Left ventricle myocardium inferior (tissue), 1 donor: ENCODE results near the gene GJA4. TPM values are rescaled to one million over a fixed set of nuclear protein-coding genes. Genes with fewer than 3 reads are reported as not detected.

ENCODE experiments used
- DNase-seq: peaks from one replicate; pipeline ENCODE4 v3.0.0-alpha.2; 2020
- H3K27ac ChIP-seq: fragments of 200-600 bp; replicated peaks from 2 replicates; pipeline ENCODE4 v1.8.0; 2021
- H3K27me3 ChIP-seq: fragments of 200-600 bp; 2 replicates; pipeline ENCODE4 v1.8.0; 2021; ENCODE audit warnings: low read depth
- H3K36me3 ChIP-seq: fragments of 200-600 bp; 2 replicates; pipeline ENCODE4 v1.8.0; 2021
- H3K4me1 ChIP-seq: fragments of 200-600 bp; 2 replicates; pipeline ENCODE4 v1.8.0; 2021
- H3K4me3 ChIP-seq: fragments of 200-600 bp; 2 replicates; pipeline ENCODE4 v1.8.0; 2021; ENCODE audit warnings: mild to moderate bottlenecking, moderate library complexity
- H3K9me3 ChIP-seq: fragments of 200-600 bp; replicated peaks from 2 replicates; pipeline ENCODE4 v1.8.0; 2021
- intact Hi-C: fragments of 100-400 bp; cut with micrococcal nuclease; formaldehyde crosslinking; loops from one replicate; pipeline ENCODE4 v1.11.0; 2022
- total RNA-seq: library from RNA; stranded (reverse); fragmentation: NEBNext Ultra II Directional; extraction: Animal tissue kit (Norgen Biotek cat#: 25700); gene quantifications from one replicate; pipeline ENCODE4 v1.2.1, GENCODE V29; 2021
- TF ChIP-seq, protein P1 (sequence below): fragments of 200-600 bp; IDR thresholded peaks from 2 replicates; pipeline ENCODE4 v1.8.0; 2021; ENCODE audit warnings: antibody characterized with exemption, mild to moderate bottlenecking, borderline replicate concordance
- donor health status: DM: no; HTN: yes; CAD: no; lungs with severe emphysema.

GJA4 gene
- total RNA-seq, 1 donor from 2014 or later, result 27.0 TPM

- no peaks in the 10 kb centered on the region for H3K36me3 ChIP-seq
- no peaks in the 10 kb centered on the region for H3K9me3 ChIP-seq
- H3K27ac ChIP-seq, result no peak overlapping the region
- intact Hi-C loops, result no loop called here
- H3K27me3 ChIP-seq, result peaks cover 82% of the 10 kb centered on the region
- TF ChIP-seq, protein P1, sequence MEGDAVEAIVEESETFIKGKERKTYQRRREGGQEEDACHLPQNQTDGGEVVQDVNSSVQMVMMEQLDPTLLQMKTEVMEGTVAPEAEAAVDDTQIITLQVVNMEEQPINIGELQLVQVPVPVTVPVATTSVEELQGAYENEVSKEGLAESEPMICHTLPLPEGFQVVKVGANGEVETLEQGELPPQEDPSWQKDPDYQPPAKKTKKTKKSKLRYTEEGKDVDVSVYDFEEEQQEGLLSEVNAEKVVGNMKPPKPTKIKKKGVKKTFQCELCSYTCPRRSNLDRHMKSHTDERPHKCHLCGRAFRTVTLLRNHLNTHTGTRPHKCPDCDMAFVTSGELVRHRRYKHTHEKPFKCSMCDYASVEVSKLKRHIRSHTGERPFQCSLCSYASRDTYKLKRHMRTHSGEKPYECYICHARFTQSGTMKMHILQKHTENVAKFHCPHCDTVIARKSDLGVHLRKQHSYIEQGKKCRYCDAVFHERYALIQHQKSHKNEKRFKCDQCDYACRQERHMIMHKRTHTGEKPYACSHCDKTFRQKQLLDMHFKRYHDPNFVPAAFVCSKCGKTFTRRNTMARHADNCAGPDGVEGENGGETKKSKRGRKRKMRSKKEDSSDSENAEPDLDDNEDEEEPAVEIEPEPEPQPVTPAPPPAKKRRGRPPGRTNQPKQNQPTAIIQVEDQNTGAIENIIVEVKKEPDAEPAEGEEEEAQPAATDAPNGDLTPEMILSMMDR, result no peak
- no peak overlapping the region for H3K4me3 ChIP-seq
- DNase-seq, result no peak
- H3K4me1 ChIP-seq, result no peaks in the 10 kb centered on the region
Observed at GRCh38 chr1:34761176-34761761, 31.5 kb upstream of the GJA4 start.

DNA sequence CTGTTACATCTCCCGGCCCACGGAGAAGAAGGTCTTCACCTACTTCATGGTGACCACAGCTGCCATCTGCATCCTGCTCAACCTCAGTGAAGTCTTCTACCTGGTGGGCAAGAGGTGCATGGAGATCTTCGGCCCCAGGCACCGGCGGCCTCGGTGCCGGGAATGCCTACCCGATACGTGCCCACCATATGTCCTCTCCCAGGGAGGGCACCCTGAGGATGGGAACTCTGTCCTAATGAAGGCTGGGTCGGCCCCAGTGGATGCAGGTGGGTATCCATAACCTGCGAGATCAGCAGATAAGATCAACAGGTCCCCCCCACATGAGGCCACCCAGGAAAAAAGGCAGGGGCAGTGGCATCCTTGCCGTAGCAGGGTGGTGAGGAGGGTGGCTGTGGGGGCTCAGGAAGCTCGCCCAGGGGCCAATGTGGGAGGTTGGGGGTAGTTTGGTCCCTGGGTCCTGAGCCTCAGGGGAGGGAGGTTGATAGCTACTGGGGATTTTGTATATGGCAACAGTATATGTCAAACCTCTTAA, 31.0 kb upstream of the GJA4 start:
- Histone ChIP-seq H3K27ac (no peak overlapping the region), H3K36me3 (no peaks in the 10 kb centered on the region), H3K4me3 (no peak overlapping the region), H3K9me3 (no peaks in the 10 kb centered on the region), H3K27me3 (peaks cover 79% of the 10 kb centered on the region), H3K4me1 (no peaks in the 10 kb centered on the region)
- DNase-seq, result no peak
- TF ChIP-seq, protein P1, result no peak
- intact Hi-C loops, result no loop called here

- Histone ChIP-seq H3K9me3 (no peaks in the 10 kb centered on the region), H3K4me3 (no peak overlapping the region), H3K27ac (no peak overlapping the region), H3K4me1 (no peaks in the 10 kb centered on the region), H3K27me3 (peaks cover 81% of the 10 kb centered on the region), H3K36me3 (no peaks in the 10 kb centered on the region)
- TF ChIP-seq, protein P1, result no peak
- intact Hi-C loops, result no loop called here
- DNase-seq, result no peak
Observed at GRCh38 chr1:34762474-34763141, 30.2 kb upstream of the GJA4 start.

- H3K4me1 ChIP-seq, result no peaks in the 10 kb centered on the region
- H3K9me3 ChIP-seq, result no peaks in the 10 kb centered on the region
- no peak for DNase-seq
- peaks cover 80% of the 10 kb centered on the region for H3K27me3 ChIP-seq
- TF ChIP-seq, protein P1, result no peak
- H3K36me3 ChIP-seq, result no peaks in the 10 kb centered on the region
- intact Hi-C loops, result no loop called here
- no peak overlapping the region for H3K27ac ChIP-seq
- H3K4me3 ChIP-seq, result no peak overlapping the region
Observed at GRCh38 chr1:34763142-34763781, 29.5 kb upstream of the GJA4 start.

DNA sequence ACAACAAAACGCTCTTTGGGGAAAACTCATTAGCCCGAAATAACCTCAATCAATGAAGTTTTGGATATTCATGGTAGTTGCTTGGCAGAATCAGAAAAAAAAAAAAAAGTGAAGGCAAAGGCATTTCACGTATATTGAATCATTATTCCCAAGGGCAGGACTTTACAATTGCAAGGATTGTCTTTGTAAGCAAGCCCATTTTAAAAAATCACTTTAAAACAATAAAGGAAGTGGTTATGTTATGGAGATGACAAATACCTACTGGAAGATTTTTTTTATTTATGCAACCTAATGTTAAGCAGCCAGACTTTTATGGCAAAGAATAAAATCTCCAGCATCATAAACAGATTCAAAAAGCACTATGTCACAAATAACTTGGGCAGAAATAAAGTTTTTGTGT, 23.9 kb upstream of the GJA4 start:
- intact Hi-C loops, result no loop called here
- H3K4me3 ChIP-seq, result no peak overlapping the region

More for the DNA sequence above, 23.9 kb upstream of the GJA4 start:
- DNase-seq, result no peak
- TF ChIP-seq, protein P1, result no peak
- Histone ChIP-seq H3K27me3 (peaks cover 62% of the 10 kb centered on the region), H3K27ac (no peak overlapping the region), H3K9me3 (no peaks in the 10 kb centered on the region), H3K4me1 (no peaks in the 10 kb centered on the region), H3K36me3 (no peaks in the 10 kb centered on the region)
